ENCODE data around the gene ZDHHC24.
"Not testable (repeated sequence)": the region's sequence is repeated elsewhere in the genome, so short reads cannot be mapped to it uniquely, and the experiment has no call there.

The ZDHHC24 gene, protein sequence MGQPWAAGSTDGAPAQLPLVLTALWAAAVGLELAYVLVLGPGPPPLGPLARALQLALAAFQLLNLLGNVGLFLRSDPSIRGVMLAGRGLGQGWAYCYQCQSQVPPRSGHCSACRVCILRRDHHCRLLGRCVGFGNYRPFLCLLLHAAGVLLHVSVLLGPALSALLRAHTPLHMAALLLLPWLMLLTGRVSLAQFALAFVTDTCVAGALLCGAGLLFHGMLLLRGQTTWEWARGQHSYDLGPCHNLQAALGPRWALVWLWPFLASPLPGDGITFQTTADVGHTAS

DNA sequence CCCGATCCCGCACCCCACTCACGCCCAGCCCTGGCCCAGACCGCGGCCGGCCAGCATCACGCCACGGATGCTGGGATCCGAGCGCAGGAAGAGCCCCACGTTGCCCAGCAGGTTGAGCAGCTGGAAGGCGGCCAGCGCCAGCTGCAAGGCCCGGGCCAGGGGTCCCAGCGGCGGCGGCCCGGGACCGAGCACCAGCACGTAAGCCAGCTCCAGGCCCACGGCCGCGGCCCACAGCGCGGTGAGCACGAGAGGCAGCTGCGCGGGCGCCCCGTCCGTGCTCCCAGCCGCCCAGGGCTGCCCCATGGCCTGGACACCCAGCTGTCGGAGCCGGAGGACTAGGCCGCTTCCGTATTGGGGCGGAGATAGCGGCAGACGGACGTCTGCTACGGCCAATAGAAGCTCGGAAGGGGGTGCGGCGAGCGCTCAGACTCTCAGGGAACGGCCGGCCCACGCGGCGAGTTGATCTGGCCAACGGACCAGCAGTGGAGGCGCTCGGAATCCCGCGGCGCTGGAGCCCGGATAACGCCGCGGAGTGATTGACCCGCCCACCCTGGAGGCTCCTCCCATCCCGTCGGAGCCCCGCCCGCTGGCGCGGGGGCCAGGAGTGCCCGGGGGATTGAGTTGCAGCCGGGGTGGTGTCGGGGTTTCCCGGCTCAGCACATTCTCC is at the start of gene ZDHHC24:
Gene ZDHHC24 (minus strand): TSS at position 348 of the 667 bp plus-strand sequence. CDS start 45 bp downstream, at position 303.
- peak; percentile 94 for DNase-seq (ENCODE audit: low spot score)

DNA sequence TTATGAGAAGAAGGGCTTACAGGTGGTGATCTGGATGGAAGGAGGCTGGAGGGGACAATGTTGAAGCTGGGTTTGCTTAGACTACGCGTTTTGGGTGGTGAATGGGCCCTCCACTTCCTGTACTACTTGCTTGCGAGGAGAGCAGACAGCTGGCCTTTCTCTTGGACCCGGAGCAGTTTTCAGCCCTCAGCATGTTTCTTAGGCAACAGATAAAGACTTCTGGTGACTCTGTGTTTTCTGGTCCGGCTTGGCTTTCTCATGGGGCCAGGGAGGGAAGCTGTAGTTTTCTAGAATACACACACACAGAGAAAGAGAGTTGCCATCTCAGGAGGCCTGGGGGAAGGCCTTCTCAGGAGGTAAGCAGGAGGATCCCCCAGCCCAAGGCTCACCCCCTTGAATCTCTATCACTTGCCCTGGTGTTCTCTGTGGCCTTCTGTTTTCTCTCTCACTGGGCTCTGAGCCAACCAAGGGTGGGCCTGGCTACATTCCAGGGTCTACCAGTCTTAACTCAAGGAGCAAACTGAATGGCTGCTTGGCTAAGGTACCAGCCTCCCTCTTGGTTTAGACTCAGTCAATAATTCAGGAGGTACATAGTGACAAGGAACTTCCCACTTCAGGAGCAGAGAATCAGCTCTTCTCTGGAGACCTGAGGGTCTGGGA is 49.5 kb upstream of the ZDHHC24 start:
- no peak for DNase-seq (ENCODE audit: low spot score)

DNA sequence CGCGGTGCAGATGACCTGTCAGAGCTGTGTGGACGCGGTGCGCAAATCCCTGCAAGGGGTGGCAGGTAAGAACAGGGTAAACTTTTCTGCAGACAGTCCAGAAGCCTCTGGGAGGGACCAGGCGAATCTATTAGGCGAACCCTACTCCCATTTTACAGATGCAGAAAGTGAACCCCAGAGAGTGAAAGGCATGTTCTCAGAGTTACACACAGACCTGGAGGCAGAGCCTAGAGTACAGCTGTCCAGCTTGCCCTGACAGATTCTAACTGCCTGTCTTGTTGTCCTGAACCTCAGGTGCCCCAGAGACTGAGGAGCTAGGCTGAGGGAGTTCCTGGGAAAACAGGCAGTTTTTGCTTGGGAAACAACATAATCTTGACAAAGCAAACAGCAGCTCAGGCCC is 47.8 kb upstream of the ZDHHC24 start:
- no peak for DNase-seq (ENCODE audit: low spot score)

DNA sequence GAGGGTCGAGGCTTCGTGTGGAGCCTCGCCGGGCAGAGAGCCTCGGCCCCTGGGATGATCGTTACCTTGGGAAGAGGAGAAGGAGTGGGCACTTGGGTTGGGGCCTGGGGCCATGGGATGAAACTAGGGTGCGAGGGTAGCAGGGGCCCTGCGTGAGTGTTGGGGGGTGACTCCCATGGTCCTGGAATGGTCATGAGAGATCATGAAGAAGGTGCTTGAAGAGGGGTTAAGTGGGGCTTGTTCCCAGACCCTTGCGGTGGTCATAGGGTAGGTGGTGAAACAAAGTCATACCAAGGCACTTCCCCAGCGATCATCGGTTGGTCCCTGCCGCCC is 47.4 kb upstream of the ZDHHC24 start:
- DNase-seq (ENCODE audit: low spot score) = no peak

DNA sequence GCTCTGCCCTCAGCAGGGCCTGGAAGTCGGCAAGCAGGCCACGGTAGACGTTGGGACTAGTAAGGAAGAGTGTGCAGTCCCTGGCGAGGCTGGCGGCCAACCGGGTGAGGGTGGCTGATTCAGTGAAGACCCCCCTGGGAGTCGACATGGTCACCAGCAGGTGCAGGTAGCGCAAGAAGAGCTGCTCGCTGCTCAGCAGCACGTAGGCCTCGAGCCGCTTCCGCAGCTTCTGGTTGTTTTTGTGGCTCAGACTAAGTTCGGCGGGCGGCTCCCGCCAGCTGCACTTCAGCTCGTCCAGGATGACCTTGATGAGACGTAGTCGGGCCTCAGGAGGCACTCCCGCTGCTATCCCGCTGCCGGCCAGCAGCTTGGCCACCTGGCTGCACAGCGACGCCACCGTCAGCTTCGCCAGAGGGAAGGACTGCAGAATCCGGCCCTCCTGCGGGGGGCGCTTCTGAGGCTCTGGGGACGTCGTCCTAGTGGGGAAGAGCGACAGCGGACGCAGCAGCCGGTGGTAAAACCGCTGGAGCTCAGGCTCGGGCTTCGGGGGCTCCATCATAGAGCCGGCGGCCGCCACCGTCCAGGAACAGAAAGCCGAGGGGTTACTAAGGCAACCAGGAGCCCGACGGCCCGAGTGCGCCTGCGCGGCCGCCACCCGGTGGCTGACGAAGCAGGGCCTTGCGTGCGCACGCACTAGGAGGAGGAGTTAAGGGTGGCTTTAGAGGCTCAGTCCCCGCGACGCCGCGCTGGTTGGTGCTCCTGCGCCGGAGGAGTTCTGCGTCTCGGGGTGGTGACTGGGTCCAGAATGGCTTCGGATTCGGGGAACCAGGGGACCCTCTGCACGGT is 46.8 kb upstream of the ZDHHC24 start, which contains the start of the genes CCDC87 and CCS:
Gene CCDC87 (minus strand): TSS at position 607 of the 846 bp plus-strand sequence. CDS start 48 bp downstream, at position 559.
Gene CCS (plus strand): TSS at position 729 of the 846 bp plus-strand sequence. CDS start 77 bp downstream, at position 806.
- DNase-seq (ENCODE audit: low spot score) = peak; percentile 98

DNA sequence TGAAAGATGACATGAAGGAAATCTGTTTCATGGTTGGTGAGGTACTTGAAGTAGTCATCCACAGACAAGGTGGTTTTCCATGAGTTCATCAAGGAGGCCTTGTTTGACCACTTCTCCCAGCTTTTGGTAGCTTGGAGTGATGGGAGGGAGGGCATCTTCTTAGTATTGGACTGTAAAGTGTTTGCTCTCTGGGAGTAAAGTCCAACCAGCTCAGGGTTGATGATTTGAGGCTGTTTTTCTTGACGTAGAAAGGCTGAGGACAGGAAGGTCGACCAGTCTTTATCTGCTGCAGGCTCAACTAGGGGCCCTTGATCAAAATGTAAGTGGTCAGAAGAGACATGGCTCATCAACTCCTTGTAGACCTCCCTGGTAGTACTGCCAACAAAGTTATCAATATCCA is 45.3 kb upstream of the ZDHHC24 start:
- no peak for DNase-seq (ENCODE audit: low spot score)

DNA sequence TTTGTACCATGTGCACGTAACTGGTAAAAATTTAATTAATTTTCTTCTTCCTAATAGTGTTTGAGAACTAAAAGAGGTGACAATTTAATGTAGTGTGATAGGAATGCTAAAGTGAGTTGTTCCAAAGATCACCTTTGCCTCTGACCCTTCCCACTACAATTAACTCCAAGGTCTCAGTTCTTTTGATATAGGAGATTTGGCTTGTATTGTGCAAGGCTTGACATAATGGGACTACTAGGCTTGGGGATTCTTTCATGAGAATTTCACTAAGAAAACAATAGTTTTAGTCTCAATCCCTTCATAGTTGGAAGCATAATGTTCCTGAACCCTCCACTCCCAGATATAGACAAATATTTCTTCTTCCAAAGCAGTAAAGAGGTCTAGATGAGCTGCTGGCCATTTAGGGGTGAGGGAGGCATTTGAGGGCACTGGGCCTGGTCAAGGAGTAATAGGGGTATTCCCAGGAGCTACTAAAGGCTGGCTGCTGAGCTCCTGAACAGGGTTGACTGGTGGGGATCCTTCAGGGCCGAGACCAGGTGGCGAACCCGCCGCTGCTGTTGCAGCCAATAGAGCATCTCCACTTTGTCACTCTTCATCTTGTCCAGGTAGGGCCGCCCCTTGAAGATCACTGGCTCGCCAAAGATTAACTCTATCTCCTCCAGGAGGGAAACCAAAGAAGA is 44.3 kb upstream of the ZDHHC24 start:
- DNase-seq (ENCODE audit: low spot score) = no peak

DNA sequence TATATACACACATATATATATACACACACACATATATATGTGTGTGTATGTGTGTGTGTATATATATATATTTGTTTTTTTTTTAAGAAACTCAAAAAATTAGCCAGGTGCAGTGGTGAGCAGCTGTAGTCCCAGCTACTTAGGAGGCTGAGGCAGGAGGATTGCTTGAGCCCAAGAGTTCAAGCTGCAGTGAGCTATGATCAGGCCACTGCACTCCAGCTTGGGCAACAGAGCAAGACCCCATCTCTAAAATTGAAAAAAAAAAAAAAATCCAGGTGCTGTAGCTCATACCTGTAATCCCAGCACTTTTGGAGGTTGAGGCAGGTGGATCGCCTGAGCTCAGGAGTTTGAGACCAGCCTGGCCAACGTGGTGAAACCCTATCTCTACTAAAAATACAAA is 43.5 kb upstream of the ZDHHC24 start:
- DNase-seq (ENCODE audit: low spot score) = not testable (repeated sequence)

DNA sequence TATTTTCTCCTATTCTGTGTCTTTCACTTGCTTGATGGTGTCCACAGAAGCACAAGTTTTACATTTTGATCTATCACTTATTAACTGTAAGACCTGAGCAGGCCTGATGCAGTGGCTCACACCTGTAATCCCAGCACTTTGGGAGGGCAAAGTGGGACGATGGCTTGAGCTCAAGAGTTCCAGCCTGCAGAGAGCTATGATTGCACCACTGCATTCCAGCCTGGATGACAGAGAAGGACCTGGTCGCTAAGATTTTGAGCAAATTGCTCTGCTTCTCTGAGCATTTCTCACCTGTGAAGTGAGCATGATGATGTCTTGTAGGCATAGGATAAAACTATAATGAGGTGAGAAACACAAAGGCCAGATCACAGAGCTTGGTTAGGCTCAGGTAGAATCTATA is 40.3 kb upstream of the ZDHHC24 start:
- DNase-seq (ENCODE audit: low spot score) = no peak

DNA sequence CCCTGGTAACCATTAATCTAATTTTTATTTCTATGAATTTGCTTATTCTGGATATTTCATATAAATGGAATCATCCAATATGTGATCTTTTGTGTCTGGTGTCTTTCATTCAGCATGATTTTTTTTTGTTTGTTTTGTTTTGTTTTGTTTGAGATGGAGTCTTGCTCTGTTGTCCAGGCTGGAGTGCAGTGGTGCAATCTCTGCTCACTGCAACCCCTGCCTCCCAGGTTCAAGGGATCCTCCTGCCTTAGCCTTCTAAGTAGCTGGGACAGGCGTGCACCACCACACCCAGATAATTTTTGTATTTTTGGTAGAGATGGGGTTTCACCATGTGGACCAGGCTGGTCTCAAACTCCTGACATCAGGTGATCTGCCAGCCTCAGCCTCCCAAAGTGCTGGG is 39.6 kb upstream of the ZDHHC24 start:
- not testable (repeated sequence) for DNase-seq (ENCODE audit: low spot score)

DNA sequence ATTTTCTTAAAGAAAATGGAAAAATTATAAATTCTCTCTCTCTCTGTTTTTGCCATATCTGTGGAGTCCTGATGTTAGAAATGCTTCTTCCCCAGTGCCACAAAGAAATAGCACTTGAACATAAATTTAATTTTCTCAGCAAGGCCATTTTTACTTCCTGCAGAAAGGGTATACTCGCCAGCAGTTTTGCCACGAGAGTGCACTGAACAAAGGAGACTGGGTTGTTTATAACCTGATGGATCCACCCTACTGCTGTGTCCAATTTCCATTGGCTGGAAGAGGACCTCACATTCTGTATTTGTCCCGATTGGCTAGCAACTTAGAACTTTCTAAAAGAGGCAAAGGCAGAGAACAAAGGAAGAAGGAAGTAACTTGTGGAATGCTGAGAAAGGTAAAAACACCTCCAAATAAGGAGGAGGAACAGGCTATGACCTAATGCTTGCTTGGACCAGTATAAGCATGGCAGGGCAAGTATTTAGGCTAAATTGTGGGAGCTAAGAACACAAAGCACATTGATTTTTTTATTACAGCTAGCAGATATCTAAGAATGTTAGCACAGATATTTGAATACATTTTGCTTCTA is 36.8 kb upstream of the ZDHHC24 start:
- not testable (repeated sequence) for DNase-seq (ENCODE audit: low spot score)

DNA sequence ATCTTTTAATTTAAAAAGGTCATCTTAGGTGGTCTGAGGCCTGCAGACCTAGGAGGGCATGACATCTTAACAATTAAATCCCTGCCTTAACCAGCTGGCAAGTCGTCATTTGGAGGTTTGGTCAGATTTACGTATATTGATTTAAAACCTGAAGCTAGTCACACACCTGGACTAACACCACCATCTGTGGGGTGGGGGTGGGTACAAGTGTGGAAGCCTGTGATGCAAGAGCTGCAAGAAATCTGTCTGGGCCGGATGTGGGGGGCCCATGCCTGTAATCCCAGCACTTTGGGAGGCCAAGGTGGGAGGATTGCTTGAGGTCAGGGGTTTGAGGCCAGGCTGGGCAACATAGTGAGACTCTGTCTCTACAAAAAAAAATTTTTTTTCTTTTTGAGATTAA is 35.4 kb upstream of the ZDHHC24 start:
- no peak for DNase-seq (ENCODE audit: low spot score)

DNA sequence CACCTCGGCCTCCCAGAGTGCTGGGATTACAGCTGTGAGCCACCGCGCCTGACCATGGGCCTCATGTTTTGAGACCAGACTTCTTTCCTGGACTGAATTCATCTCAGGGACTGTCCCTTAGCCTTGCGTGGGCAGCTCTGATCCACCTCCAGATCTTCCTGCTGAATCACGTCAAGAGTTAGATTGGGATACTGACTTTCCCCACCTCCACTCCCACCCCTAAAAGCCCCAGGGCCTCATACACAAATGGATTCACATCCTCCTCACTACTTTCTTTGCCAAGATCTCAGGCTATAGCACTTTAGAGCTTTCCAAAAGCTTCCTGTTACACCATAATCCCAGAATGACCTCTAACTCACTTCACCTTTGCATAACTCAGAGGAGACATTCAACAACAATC is 35.0 kb upstream of the ZDHHC24 start:
- DNase-seq (ENCODE audit: low spot score) = no peak

DNA sequence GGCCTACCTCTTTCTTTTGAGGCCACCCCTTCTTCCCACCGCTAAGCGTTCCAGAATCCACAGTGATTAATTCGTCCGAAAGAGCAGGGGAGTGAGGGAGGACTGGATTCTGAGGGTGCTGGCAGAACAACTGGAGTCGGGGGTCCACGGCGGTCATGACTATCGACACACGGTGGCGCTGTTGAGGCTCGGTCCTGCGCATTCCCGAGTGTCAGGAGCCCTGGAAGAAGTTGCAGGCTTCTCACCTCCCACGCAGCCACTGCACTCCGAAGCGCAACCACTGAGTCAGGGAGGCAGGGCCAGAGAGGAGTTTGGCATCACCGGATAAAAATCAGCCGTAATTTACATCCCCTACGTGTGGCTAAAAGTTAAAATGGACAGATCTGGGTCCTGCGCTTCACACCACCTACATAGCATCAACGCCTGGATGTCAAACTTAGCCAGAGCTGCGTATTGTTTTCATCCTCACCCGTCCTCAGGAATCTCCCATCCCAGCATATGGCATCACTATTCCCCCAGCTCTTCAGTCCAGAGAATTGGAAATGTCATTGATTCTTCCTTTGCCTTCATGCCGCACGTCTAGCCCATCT is 33.3 kb upstream of the ZDHHC24 start:
- DNase-seq (ENCODE audit: low spot score) = peak; percentile 80

DNA sequence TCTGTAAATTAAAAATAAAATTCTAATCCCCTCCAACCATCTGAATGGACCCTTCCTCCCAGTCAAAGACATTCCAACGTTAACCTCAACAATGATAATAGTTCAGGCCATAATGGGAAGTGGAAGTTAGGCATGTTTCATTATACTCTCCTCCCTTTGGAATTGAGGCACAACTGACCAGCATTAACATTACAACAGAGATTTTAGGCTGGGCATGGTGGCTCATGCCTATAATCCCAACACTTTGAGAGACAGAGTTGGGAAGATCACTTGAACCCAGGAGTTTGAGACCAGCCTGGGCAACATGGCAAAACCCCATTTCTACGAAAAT is 25.0 kb upstream of the ZDHHC24 start:
- DNase-seq (ENCODE audit: low spot score) = no peak

DNA sequence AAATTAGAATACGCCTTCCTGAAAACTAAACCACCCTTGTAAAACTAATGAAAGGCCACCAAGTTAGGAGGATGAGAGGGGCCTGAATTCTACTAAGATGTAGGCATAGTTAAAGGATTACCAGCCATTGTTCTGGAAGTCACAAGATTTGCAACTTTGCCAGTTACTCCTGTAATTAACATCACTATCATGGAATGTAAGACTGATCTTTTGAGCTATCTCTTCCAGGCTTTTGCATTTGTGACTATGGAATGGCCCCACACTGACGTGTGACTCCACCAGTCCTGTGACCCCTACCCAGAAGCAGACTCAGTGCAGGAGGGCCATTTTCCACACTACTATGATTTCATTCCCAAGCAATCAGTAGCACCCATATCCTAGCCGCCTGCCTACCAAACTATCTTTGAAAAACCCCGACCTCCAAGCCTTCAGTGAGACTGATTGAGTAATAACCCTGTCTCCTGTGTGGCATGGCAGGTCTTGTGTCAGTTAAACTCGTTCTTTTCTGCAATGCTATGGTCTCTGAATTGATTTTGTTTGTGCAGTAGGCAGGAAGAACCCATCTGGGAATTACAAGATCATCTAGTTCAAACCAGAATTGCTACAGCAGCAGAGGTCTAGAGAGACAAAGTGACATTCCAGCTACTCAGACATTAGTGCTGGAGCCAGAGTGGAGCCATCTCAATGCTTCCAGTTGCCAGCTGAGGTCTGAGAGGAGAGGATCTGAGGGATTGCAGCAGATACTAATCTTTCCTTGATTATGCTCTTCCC is 24.4 kb upstream of the ZDHHC24 start:
- no peak for DNase-seq (ENCODE audit: low spot score)

DNA sequence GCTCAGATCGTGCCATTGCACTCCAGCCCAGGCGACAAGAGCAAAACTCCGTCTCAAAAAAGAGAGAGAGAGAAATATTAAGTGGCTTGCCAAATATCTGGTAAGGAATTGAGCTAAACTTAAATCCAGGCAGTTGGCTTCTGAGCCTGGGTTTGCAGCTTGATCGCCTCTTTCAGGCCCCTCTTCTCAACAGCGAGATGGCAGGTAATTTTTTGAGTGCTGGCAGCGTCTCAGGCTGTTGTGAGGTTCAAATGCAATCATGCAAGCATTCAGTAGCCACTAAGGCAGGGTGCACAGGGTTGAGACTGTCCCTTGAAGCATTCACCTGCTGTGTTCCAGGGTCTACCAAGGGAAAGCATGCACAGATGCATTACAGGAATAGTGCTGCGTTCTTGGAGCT is 23.2 kb upstream of the ZDHHC24 start:
- no peak for DNase-seq (ENCODE audit: low spot score)

DNA sequence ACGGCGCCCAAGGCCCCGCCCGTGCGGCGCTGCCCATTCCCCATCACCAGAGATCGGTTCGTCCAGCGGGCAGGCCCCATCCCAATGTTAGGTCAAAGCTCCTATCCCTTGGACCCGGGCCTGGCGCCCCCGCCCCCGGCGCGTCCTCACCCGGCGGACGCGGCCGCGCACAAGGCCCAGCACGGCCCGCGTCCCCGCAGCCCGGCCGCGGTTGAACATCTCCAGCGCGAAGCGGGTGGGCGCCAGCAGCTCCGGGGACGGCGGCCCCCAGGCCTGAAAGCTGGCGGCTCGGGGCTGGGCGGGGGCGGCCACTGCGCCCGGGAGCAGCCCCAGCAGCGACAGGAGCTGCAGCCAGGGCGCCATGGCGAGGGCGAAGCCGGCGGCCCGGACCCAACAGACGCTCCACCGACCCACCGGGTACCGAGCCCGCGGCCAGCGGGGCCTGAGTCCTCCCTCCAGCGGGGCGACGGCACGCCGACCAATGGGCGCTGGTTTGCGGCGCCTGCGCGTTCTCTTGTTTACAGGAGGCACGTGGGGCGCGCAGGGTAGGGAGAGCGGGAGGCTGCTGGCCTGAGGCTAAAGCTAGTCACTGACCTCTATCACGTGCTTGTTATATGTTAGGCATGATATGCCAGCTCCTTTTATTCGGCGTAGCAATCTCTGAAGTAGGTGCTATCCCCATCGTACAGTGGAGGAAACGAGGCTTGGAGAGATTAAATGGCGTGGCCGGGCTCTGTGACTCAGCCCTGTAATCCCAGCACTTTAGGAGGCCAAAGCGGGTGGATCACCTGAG is 22.5 kb upstream of the ZDHHC24 start, which contains the start of gene CTSF:
Gene CTSF (minus strand): TSS at position 483 of the 793 bp plus-strand sequence. CDS start 120 bp downstream, at position 363.
- DNase-seq (ENCODE audit: low spot score) = no peak

DNA sequence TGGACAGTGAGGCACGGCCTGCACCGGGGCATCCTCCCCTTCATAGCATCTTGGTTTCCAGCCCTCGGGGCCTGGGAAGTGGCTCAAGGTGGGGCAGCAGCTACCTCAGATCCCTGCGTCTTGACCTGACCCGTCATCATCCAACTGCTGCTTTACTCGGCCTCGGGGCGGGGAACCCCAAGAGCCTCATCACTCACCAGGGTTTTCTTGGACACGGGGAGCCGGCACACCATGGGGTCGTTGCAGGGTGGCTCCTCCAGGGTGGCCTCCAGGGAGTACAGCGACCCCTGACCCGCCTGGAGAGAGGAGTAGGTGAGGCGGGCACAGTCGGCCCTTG is 21.9 kb upstream of the ZDHHC24 start:
- DNase-seq (ENCODE audit: low spot score) = no peak

Measured in left forelimb (tissue), 1 donor.